Thyroid gland (tissue), 4 donors: ENCODE measurements around the gene PLCB1. TPM values are rescaled to one million over a fixed set of nuclear protein-coding genes. Genes with fewer than 3 reads are reported as not detected.

Source experiments
- DNase-seq, 2 donors: peaks; one replicate each; pipeline ENCODE4 v3.0.0-alpha.2; 2019
- H3K27ac ChIP-seq, 3 donors: fragments of 200-600 bp; sonication (generic); 1 replicate in 2 of 3; 2 replicates in 1 of 3; pipeline ENCODE4 v1.5.1; 2016 to 2019; ENCODE audit warnings: mild to moderate bottlenecking in 1 of 3, moderate library complexity in 1 of 3
- H3K27me3 ChIP-seq: fragments of 200-600 bp; sonication (generic); one replicate; pipeline ENCODE4 v1.5.1; 2019
- H3K36me3 ChIP-seq, 2 donors: fragments of 200-600 bp; sonication (generic); one replicate each; pipeline ENCODE4 v1.5.1; 2016 to 2019
- H3K4me1 ChIP-seq, 2 donors: fragments of 200-600 bp; sonication (generic); one replicate each; pipeline ENCODE4 v1.5.1; 2017 to 2019
- H3K4me3 ChIP-seq, 3 donors: fragments of 200-600 bp; sonication (generic); replicated peaks in 1 of 3; 1 replicate in 2 of 3; 2 replicates in 1 of 3; pipeline ENCODE4 v1.5.1; 2016; ENCODE audit warnings: mild to moderate bottlenecking in 1 of 3
- H3K9me3 ChIP-seq: fragments of 200-600 bp; sonication (generic); one replicate; pipeline ENCODE4 v1.5.1; 2017
- CTCF ChIP-seq, 6 experiments: fragments of 200-600 bp in 3 of 6; fragments of 450-650 bp in 3 of 6; sonication (generic) in 3 of 6; IDR thresholded peaks; one replicate each; pipeline ENCODE4 v1.5.1; 2016 to 2019; ENCODE audit warnings: antibody characterized with exemption in 6 of 6, mild to moderate bottlenecking in 2 of 6, inconsistent platforms in 1 of 6, moderate library complexity in 1 of 6
- POLR2A ChIP-seq, 2 donors: fragments of 450-650 bp; IDR thresholded peaks; one replicate each; pipeline ENCODE4 v1.6.1; 2017; ENCODE audit warnings: antibody characterized with exemption in 2 of 2, mild to moderate bottlenecking in 2 of 2, moderate library complexity in 1 of 2
- WGBS, 2 donors: methylation state at CpG; one replicate each; pipeline ENCODE4 v1.1.5; 2017; 5-methylcytosine and 5-hydroxymethylcytosine counted together
- intact Hi-C: fragments of 100-400 bp; cut with DNase I; formaldehyde crosslinking; loops from one replicate; pipeline ENCODE4 v1.15.1; 2023
- total RNA-seq, 4 donors: library from RNA; depleted of rRNA; stranded (reverse); fragments of >200 nt; gene quantifications; one replicate each; pipeline ENCODE4 v1.2.3, GENCODE V29; 2016

PLCB1 gene
- total RNA-seq, 4 donors from 2014 or later = 7.3 to 14.1 (median 11.0) TPM

- Histone ChIP-seq H3K27ac (no peak overlapping the region), H3K9me3 (no peaks in the 10 kb centered on the region), H3K4me1 (no peaks in the 10 kb centered on the region), H3K36me3 (no peaks in the 10 kb centered on the region), H3K4me3 (no peak overlapping the region), H3K27me3 (no peaks in the 10 kb centered on the region)
- WGBS, 2 donors = 43 to 53% methylated on average over 1 of the region's 1 CpG
- TF ChIP-seq CTCF (IDR thresholded peaks at IDR 0.05) (no peak), POLR2A (IDR thresholded peaks at IDR 0.05) (no peak)
- DNase-seq = no peak
- intact Hi-C loops = loop anchor here (10.0 kb wide), 1 partner anchor 581 kb away; no protein-coding TSS in a partner anchor
Observed at GRCh38 chr20:8783734-8784133, 651.7 kb downstream of the PLCB1 start.

GRCh38 chr20:8786383-8786782, 654.3 kb downstream of the PLCB1 start:
- Histone ChIP-seq H3K27me3 (no peaks in the 10 kb centered on the region), H3K4me3 (no peak overlapping the region), H3K9me3 (no peaks in the 10 kb centered on the region), H3K27ac (no peak overlapping the region), H3K4me1 (no peaks in the 10 kb centered on the region), H3K36me3 (no peaks in the 10 kb centered on the region)
- intact Hi-C loops = loop anchor here (10.0 kb wide), 1 partner anchor 578 kb away; no protein-coding TSS in a partner anchor
- TF ChIP-seq CTCF (IDR thresholded peaks at IDR 0.05) (no peak), POLR2A (IDR thresholded peaks at IDR 0.05) (no peak)
- 97% methylated on average over 6 of the region's 6 CpGs for WGBS, 2 donors
- no peak for DNase-seq

GRCh38 chr20:8787090-8787489, 655.0 kb downstream of the PLCB1 start:
- Histone ChIP-seq H3K4me3 (no peak overlapping the region), H3K27me3 (no peaks in the 10 kb centered on the region), H3K27ac (no peak overlapping the region), H3K4me1 (no peaks in the 10 kb centered on the region), H3K9me3 (no peaks in the 10 kb centered on the region), H3K36me3 (no peaks in the 10 kb centered on the region)
- TF ChIP-seq POLR2A (IDR thresholded peaks at IDR 0.05) (no peak), CTCF (IDR thresholded peaks at IDR 0.05) (no peak)
- no peak for DNase-seq
- intact Hi-C loops = loop anchor here (10.0 kb wide), 1 partner anchor 578 kb away; no protein-coding TSS in a partner anchor
- 74 to 89% methylated on average over 3 of the region's 3 CpGs for WGBS, 2 donors

GRCh38 chr20:8788275-8788674, 656.2 kb downstream of the PLCB1 start:
- H3K27ac ChIP-seq = no peak overlapping the region
- no peaks in the 10 kb centered on the region for H3K9me3 ChIP-seq
- intact Hi-C loops = loop anchor here (10.0 kb wide), 1 partner anchor 577 kb away; no protein-coding TSS in a partner anchor
- 96 to 97% methylated on average over 2 of the region's 2 CpGs for WGBS, 2 donors
- H3K4me3 ChIP-seq = no peak overlapping the region
- TF ChIP-seq POLR2A (IDR thresholded peaks at IDR 0.05) (no peak), CTCF (IDR thresholded peaks at IDR 0.05) (no peak)
- H3K36me3 ChIP-seq = no peaks in the 10 kb centered on the region
- no peaks in the 10 kb centered on the region for H3K27me3 ChIP-seq
- H3K4me1 ChIP-seq = no peaks in the 10 kb centered on the region
- no peak for DNase-seq

GRCh38 chr20:8788831-8789230, 656.8 kb downstream of the PLCB1 start:
- intact Hi-C loops = loop anchor here (10.0 kb wide), 1 partner anchor 576 kb away; no protein-coding TSS in a partner anchor
- Histone ChIP-seq H3K27ac (no peak overlapping the region), H3K4me1 (no peaks in the 10 kb centered on the region), H3K4me3 (no peak overlapping the region), H3K27me3 (no peaks in the 10 kb centered on the region), H3K36me3 (no peaks in the 10 kb centered on the region), H3K9me3 (no peaks in the 10 kb centered on the region)
- TF ChIP-seq CTCF (IDR thresholded peaks at IDR 0.05) = no peak
- no peak for TF ChIP-seq POLR2A (IDR thresholded peaks at IDR 0.05)
- no peak for DNase-seq
